PC-9 (cell line): ENCODE results near the gene CDH12. TPM values are rescaled to one million over a fixed set of nuclear protein-coding genes. Genes with fewer than 3 reads are reported as not detected.

ENCODE experiments used
- BruUV-seq: library from RNA; stranded (reverse); fragments of 400-500 nt; replicated peaks from 2 replicates; lab custom pipeline; 2021; lab: Mats Ljungman, UMichigan
- CTCF ChIA-PET: fragments of 300-600 bp; sonication (Branson Sonifier 250); formaldehyde crosslinking; loops from one replicate; lab custom pipeline; 2022; ENCODE audit warnings: antibody characterized with exemption; lab: Charles Lee
- POLR2A ChIA-PET: fragments of 300-600 bp; sonication (Branson Sonifier 250); formaldehyde crosslinking; loops from one replicate; lab custom pipeline; 2022; ENCODE audit warnings: antibody characterized with exemption; ENCODE audit not compliant: unreplicated experiment; lab: Charles Lee
- DNase-seq, 2 experiments: peaks; one replicate each; pipeline versions ENCODE4 v3.0.0 to v3.0.0-alpha.2; 2015 to 2022; ENCODE audit warnings: mixed read lengths in 1 of 2
- H2AFZ ChIP-seq: fragments of 200-600 bp; sonication (generic); 2 replicates; pipeline ENCODE4 v1.8.1; 2017; ENCODE audit warnings: antibody characterized with exemption
- H3F3A ChIP-seq: fragments of 200-600 bp; sonication (generic); 2 replicates; pipeline ENCODE4 v1.8.1; 2017; ENCODE audit warnings: antibody characterized with exemption, mild to moderate bottlenecking, low read depth; ENCODE audit not compliant: insufficient read depth
- H3K27ac ChIP-seq: fragments of 200-600 bp; sonication (generic); 2 replicates; pipeline ENCODE4 v1.6.1; 2016; ENCODE audit warnings: mixed run types
- H3K27me3 ChIP-seq: fragments of 200-600 bp; sonication (generic); 2 replicates; pipeline ENCODE4 v1.6.1; 2016; ENCODE audit warnings: low read depth, mixed run types; ENCODE audit not compliant: insufficient read depth
- H3K36me3 ChIP-seq: fragments of 200-600 bp; sonication (generic); 2 replicates; pipeline ENCODE4 v1.6.1; 2016; ENCODE audit warnings: low read depth, mixed run types
- H3K4me1 ChIP-seq: fragments of 200-600 bp; sonication (generic); replicated peaks from 2 replicates; pipeline ENCODE4 v1.6.1; 2016; ENCODE audit warnings: mixed run types; ENCODE audit not compliant: insufficient read depth
- H3K4me2 ChIP-seq: fragments of 200-600 bp; sonication (generic); 2 replicates; pipeline ENCODE4 v1.6.1; 2017; ENCODE audit warnings: mixed run types
- H3K4me3 ChIP-seq: fragments of 200-600 bp; sonication (generic); 2 replicates; pipeline ENCODE4 v1.6.1; 2016; ENCODE audit warnings: mixed run types
- H3K79me2 ChIP-seq: fragments of 200-600 bp; sonication (generic); 2 replicates; pipeline ENCODE4 v1.6.1; 2017; ENCODE audit warnings: low read depth, mixed run types
- H3K9me2 ChIP-seq: fragments of 200-600 bp; sonication (generic); 2 replicates; pipeline ENCODE4 v1.8.1; 2017; ENCODE audit warnings: mild to moderate bottlenecking; ENCODE audit not compliant: insufficient read depth
- H3K9me3 ChIP-seq: fragments of 200-600 bp; sonication (generic); 2 replicates; pipeline ENCODE4 v1.8.1; 2016; ENCODE audit warnings: low read depth; ENCODE audit not compliant: insufficient read depth
- H4K20me1 ChIP-seq: fragments of 200-600 bp; sonication (generic); 2 replicates; pipeline ENCODE4 v1.8.1; 2017; ENCODE audit not compliant: insufficient read depth
- EZH2 ChIP-seq: fragments of 200-600 bp; sonication (generic); IDR thresholded peaks from 2 replicates; pipeline ENCODE4 v1.8.0; 2017; ENCODE audit warnings: antibody characterized with exemption, low read depth
- intact Hi-C: fragments of 100-400 bp; cut with micrococcal nuclease; formaldehyde crosslinking; loops from one replicate; pipeline ENCODE4 v1.10.0; 2022; ENCODE audit not compliant: unreplicated experiment
- total RNA-seq: library from RNA; stranded (reverse); gene quantifications from 2 replicates; pipeline ENCODE4 v1.2.3, GENCODE V29; 2021
- TF ChIP-seq, protein P1 (sequence below): fragments of 200-600 bp; sonication (generic); conservative IDR thresholded peaks from 2 replicates; pipeline ENCODE4 v1.6.1; 2017; ENCODE audit warnings: mixed run types, antibody characterized with exemption, mild to moderate bottlenecking, moderate library complexity

CDH12 gene
- total RNA-seq, 1 experiment from 2014 or later = not detected

DNA sequence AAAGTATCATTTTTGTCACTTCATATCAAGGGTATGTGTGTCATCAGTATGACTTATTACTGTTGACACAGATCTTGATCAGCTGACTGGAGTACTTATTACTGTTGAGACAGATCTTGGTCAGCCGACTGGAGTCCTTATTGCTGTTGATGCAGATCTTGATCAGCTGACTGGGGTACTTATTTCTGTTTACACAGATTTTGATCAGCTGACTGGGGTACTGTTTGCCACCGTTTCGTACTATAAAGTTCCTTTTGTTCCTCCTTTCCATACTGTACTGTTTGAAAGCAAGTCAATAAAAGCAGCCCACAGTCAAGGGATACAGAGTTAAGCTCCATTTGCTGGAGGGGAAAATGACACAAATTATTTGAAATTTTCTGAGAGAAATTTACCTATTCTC lies 347.3 kb downstream of the CDH12 start:
- ChIA-PET CTCF (interaction anchor here (0.6 kb wide), 1 partner anchor 14 kb away, joined by 3 read pairs; no protein-coding TSS in a partner anchor), POLR2A (no interaction called here)
- Histone ChIP-seq H3K27me3 (no peaks in the 10 kb centered on the region), H3F3A (no peaks in the 10 kb centered on the region), H3K4me1 (no peaks in the 10 kb centered on the region), H3K4me3 (no peak overlapping the region), H3K36me3 (no peaks in the 10 kb centered on the region), H4K20me1 (no peaks in the 10 kb centered on the region), H3K9me3 (no peaks in the 10 kb centered on the region), H3K27ac (no peak overlapping the region), H3K9me2 (no peaks in the 10 kb centered on the region), H3K4me2 (no peak overlapping the region), H2AFZ (no peak overlapping the region), H3K79me2 (no peaks in the 10 kb centered on the region)
- no TSS peak for BruUV-seq
- DNase-seq = no peak
- intact Hi-C loops = no loop called here
- no peak for TF ChIP-seq EZH2
- TF ChIP-seq, protein P1, sequence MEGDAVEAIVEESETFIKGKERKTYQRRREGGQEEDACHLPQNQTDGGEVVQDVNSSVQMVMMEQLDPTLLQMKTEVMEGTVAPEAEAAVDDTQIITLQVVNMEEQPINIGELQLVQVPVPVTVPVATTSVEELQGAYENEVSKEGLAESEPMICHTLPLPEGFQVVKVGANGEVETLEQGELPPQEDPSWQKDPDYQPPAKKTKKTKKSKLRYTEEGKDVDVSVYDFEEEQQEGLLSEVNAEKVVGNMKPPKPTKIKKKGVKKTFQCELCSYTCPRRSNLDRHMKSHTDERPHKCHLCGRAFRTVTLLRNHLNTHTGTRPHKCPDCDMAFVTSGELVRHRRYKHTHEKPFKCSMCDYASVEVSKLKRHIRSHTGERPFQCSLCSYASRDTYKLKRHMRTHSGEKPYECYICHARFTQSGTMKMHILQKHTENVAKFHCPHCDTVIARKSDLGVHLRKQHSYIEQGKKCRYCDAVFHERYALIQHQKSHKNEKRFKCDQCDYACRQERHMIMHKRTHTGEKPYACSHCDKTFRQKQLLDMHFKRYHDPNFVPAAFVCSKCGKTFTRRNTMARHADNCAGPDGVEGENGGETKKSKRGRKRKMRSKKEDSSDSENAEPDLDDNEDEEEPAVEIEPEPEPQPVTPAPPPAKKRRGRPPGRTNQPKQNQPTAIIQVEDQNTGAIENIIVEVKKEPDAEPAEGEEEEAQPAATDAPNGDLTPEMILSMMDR = no peak

DNA sequence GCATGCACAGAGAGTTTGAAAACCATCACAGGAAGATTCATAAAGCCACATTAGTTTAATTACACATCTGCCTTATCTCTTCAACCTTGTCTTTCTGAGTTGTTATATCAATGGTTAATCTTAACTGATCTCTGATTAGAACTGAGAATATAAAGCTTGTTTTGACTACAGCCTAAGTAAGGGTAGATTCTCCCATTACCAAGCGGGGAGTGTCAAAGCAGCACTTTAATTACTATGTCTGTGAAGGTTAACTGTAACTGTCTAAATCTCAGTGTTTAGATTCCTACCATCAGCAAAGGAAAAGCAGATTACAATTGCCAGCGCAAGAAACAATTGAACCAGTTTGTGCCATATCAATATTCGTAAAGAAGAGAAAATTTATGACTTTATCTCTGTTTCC lies 348.7 kb downstream of the CDH12 start:
- no peaks in the 10 kb centered on the region for H3K4me1 ChIP-seq
- no peak for TF ChIP-seq EZH2
- TF ChIP-seq, protein P1 = no peak
- BruUV-seq = no TSS peak
- no peaks in the 10 kb centered on the region for H3K9me2 ChIP-seq
- no peaks in the 10 kb centered on the region for H3F3A ChIP-seq
- no peaks in the 10 kb centered on the region for H4K20me1 ChIP-seq
- no peak overlapping the region for H3K4me2 ChIP-seq
- POLR2A ChIA-PET = no interaction called here
- H3K79me2 ChIP-seq = no peaks in the 10 kb centered on the region
- H3K27me3 ChIP-seq = no peaks in the 10 kb centered on the region
- intact Hi-C loops = no loop called here
- DNase-seq = no peak
- H3K27ac ChIP-seq = no peak overlapping the region
- no peaks in the 10 kb centered on the region for H3K9me3 ChIP-seq
- no peaks in the 10 kb centered on the region for H3K36me3 ChIP-seq
- CTCF ChIA-PET = no interaction called here
- H2AFZ ChIP-seq = no peak overlapping the region
- H3K4me3 ChIP-seq = no peak overlapping the region

DNA sequence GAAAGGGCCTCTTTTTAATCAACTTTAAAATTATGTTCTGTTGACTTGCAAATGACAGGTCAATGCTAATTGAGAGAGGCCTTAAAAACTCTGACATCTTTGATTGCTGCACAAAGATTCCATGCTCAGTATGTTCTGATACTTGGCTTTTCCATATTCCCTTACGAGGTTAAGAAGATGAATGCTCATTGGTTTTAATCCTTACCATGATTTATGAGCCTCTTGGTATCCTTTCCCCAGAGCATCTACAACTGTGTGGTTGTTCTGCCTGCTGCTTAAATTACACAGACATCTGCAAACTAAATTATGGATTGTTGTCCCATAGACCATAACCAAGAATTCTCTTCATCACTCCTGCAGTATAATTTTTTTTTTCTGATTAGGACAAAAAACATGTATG lies 352.6 kb downstream of the CDH12 start:
- POLR2A ChIA-PET = no interaction called here
- intact Hi-C loops = no loop called here
- no peak overlapping the region for H3K27ac ChIP-seq

More for the DNA sequence above, 352.6 kb downstream of the CDH12 start:
- H3K79me2 ChIP-seq = no peaks in the 10 kb centered on the region
- no peak for DNase-seq
- H3K9me3 ChIP-seq = no peaks in the 10 kb centered on the region
- no peaks in the 10 kb centered on the region for H3K27me3 ChIP-seq
- CTCF ChIA-PET = no interaction called here
- H3K4me2 ChIP-seq = no peak overlapping the region
- no peak for TF ChIP-seq EZH2
- TF ChIP-seq, protein P1 = no peak
- no peaks in the 10 kb centered on the region for H3K36me3 ChIP-seq
- no peak overlapping the region for H3K4me3 ChIP-seq
- H3F3A ChIP-seq = no peaks in the 10 kb centered on the region
- H3K4me1 ChIP-seq = no peaks in the 10 kb centered on the region
- H3K9me2 ChIP-seq = no peaks in the 10 kb centered on the region
- no peak overlapping the region for H2AFZ ChIP-seq
- H4K20me1 ChIP-seq = no peaks in the 10 kb centered on the region
- no TSS peak for BruUV-seq
